ENCODE results near the gene CAND1. TPM values are rescaled to one million over a fixed set of nuclear protein-coding genes. Genes with fewer than 3 reads are reported as not detected.
A peak's percentile ranks its signal among the peaks of the same experiment; 100 is the strongest.

The CAND1 gene
- total RNA-seq, 1 donor from 2014 or later: 284 TPM

DNA sequence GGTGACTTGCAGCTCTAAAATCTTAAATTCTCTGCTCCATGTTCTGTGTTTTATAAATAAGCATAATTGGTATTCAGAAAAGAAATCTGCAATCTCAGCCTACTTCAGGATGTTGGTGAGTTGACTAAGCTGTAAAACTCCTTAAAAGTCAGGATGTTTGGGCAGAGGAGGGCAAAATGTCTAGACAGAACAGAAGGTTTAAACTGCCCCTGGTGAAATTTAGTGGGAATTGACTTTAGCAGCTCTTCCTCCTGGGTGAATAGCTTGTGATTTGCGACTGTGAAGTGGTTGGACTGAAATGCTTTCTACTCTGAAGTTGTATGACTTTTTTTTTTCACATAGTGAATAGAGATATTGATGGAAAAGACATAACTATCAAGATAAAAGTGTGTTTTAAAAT, 85.8 kb downstream of the CAND1 start:
- H4K20me1 ChIP-seq (ENCODE audit: low read depth): no peaks in the 10 kb centered on the region
- no peak overlapping the region for H3K4me2 ChIP-seq
- Mint-ChIP-seq H3K27ac (no peak overlapping the region), H3K9me3 (no peaks in the 10 kb centered on the region), H3K4me1 (peaks cover 2% of the 10 kb centered on the region), H3K36me3 (no peaks in the 10 kb centered on the region), H3K4me3 (no peak overlapping the region), H3K27me3 (ENCODE audit: insufficient read depth, low read depth) (peaks cover 4% of the 10 kb centered on the region)
- H3K27ac ChIP-seq: no peak overlapping the region
- no peaks in the 10 kb centered on the region for H3K79me2 ChIP-seq (ENCODE audit: low read depth)
- no peaks in the 10 kb centered on the region for H3K27me3 ChIP-seq
- no peaks in the 10 kb centered on the region for H3F3A ChIP-seq (ENCODE audit: low read depth)
- no peak for TF ChIP-seq EZH2phosphoT487 (IDR thresholded peaks at IDR 0.05)
- no peak for TF ChIP-seq EZH2 (IDR thresholded peaks at IDR 0.05)
- TF ChIP-seq, protein P1, sequence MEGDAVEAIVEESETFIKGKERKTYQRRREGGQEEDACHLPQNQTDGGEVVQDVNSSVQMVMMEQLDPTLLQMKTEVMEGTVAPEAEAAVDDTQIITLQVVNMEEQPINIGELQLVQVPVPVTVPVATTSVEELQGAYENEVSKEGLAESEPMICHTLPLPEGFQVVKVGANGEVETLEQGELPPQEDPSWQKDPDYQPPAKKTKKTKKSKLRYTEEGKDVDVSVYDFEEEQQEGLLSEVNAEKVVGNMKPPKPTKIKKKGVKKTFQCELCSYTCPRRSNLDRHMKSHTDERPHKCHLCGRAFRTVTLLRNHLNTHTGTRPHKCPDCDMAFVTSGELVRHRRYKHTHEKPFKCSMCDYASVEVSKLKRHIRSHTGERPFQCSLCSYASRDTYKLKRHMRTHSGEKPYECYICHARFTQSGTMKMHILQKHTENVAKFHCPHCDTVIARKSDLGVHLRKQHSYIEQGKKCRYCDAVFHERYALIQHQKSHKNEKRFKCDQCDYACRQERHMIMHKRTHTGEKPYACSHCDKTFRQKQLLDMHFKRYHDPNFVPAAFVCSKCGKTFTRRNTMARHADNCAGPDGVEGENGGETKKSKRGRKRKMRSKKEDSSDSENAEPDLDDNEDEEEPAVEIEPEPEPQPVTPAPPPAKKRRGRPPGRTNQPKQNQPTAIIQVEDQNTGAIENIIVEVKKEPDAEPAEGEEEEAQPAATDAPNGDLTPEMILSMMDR (IDR thresholded peaks at IDR 0.05): no peak
- no peak overlapping the region for H3K9ac ChIP-seq
- no peaks in the 10 kb centered on the region for H3K36me3 ChIP-seq
- H3K9me3 ChIP-seq (ENCODE audit: low read depth): no peaks in the 10 kb centered on the region
- H3K4me3 ChIP-seq: no peak overlapping the region
- H2AFZ ChIP-seq (replicated peaks): no peak overlapping the region
- peaks cover 3% of the 10 kb centered on the region for H3K4me1 ChIP-seq
- DNase-seq (ENCODE audit: low spot score): peak; percentile 5

DNA sequence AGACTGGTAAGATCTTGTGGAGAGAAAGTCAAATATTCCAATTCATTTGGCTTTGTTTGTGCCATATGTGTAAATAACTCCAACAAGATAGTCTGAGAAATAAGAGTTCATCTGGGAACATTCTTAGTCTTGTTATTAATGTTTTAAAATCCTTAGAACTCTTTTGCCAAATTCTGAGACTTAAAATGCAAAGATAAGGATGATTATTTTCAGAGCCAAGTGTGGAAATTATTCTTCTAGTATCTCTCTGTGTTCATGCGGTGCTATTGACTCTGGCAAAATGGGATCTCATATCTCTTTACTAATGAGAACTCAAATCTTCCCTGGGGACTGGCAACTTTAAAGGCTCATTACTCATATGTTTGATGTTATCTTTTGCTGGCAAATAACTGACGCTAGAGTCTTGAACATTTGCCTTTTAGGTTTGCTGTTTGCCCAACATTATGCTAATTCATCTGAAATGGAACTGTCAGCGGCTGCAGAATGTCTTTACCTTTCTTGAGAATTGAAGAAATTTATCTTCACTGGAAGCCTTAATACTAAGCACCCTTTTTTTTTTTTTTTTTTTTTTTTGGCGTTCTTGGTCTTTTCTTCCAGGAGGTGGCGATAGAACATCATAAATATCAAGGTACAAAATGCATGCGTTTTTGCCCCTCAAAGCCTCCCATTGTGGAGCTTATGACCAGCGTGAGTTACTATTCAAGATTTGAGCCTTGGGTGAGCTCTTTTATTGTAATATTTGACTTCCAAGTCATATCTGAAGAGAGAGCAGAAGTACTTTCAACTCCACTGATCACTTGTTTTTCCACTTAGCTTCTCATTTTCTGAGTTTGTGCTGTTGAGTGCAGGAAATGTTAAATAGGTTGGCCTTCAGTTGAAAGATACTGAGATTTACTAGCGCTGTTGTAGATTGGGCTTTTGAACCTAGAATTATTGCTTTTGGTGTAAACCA, 86.5 kb downstream of the CAND1 start:
- Histone ChIP-seq H3K4me1 (peaks cover 3% of the 10 kb centered on the region), H3F3A (ENCODE audit: low read depth) (no peaks in the 10 kb centered on the region), H3K4me3 (no peak overlapping the region), H3K4me2 (no peak overlapping the region), H2AFZ (replicated peaks) (peak overlapping the region; percentile 88), H3K79me2 (ENCODE audit: low read depth) (no peaks in the 10 kb centered on the region), H3K36me3 (no peaks in the 10 kb centered on the region), H3K27ac (no peak overlapping the region), H3K27me3 (no peaks in the 10 kb centered on the region), H3K9me3 (ENCODE audit: low read depth) (no peaks in the 10 kb centered on the region), H3K9ac (no peak overlapping the region), H4K20me1 (ENCODE audit: low read depth) (no peaks in the 10 kb centered on the region)
- peak; percentile 79 for DNase-seq (ENCODE audit: low spot score)
- TF ChIP-seq, protein P1 (IDR thresholded peaks at IDR 0.05): peak; percentile 70
- no peak for TF ChIP-seq EZH2 (IDR thresholded peaks at IDR 0.05)
- Mint-ChIP-seq H3K4me3 (no peak overlapping the region), H3K36me3 (no peaks in the 10 kb centered on the region), H3K4me1 (peaks cover 2% of the 10 kb centered on the region), H3K27ac (no peak overlapping the region), H3K27me3 (ENCODE audit: insufficient read depth, low read depth) (peaks cover 4% of the 10 kb centered on the region), H3K9me3 (no peaks in the 10 kb centered on the region)

DNA sequence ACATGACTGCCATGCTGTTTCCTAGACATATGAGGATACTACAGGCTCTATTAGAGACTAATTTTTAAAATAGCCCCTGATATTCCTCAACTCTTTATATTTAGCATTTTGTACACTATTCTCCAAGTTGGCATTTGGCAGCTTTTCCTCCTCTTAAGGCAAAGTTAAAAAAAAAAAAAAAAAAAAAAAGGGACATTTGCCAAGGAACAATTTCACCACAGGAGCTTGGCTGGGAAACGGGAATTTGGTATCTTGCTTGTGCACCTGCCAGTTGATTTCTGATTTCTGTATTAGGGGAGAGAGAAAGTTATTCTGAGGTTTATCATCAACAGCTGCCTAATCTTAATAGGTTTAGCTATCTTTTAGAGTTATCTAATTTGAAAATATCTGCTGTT, 87.2 kb downstream of the CAND1 start:
- Histone ChIP-seq H3F3A (ENCODE audit: low read depth) (no peaks in the 10 kb centered on the region), H3K36me3 (no peaks in the 10 kb centered on the region), H3K4me3 (no peak overlapping the region), H3K79me2 (ENCODE audit: low read depth) (no peaks in the 10 kb centered on the region), H3K9me3 (ENCODE audit: low read depth) (no peaks in the 10 kb centered on the region), H3K27ac (no peak overlapping the region), H3K9ac (no peak overlapping the region), H3K4me1 (peaks cover 3% of the 10 kb centered on the region), H3K4me2 (no peak overlapping the region), H2AFZ (replicated peaks) (peak overlapping the region; percentile 88), H4K20me1 (ENCODE audit: low read depth) (no peaks in the 10 kb centered on the region), H3K27me3 (no peaks in the 10 kb centered on the region)
- peaks cover 2% of the 10 kb centered on the region for H3K4me1 Mint-ChIP-seq
- no peak overlapping the region for H3K27ac Mint-ChIP-seq
- H3K36me3 Mint-ChIP-seq: no peaks in the 10 kb centered on the region
- TF ChIP-seq, protein P1 (IDR thresholded peaks at IDR 0.05): no peak
- TF ChIP-seq EZH2phosphoT487 (IDR thresholded peaks at IDR 0.05): no peak
- peaks cover 2% of the 10 kb centered on the region for H3K9me3 Mint-ChIP-seq
- DNase-seq (ENCODE audit: low spot score): no peak
- peaks cover 2% of the 10 kb centered on the region for H3K27me3 Mint-ChIP-seq (ENCODE audit: insufficient read depth, low read depth)
- H3K4me3 Mint-ChIP-seq: no peak overlapping the region
